Esophagus muscularis mucosa (tissue), 4 donors: ENCODE measurements around the gene USP4. TPM values are rescaled to one million over a fixed set of nuclear protein-coding genes. Genes with fewer than 3 reads are reported as not detected.
"Not testable (repeated sequence)": the region's sequence is repeated elsewhere in the genome, so short reads cannot be mapped to it uniquely, and the experiment has no call there.

Experiments used
- DNase-seq: peaks from one replicate; pipeline ENCODE4 v3.0.0-alpha.2; 2017; ENCODE audit errors: extremely low spot score
- H3K27ac ChIP-seq, 4 donors: fragments of 200-600 bp; sonication (generic); replicated peaks in 1 of 4; 1 replicate in 3 of 4; 2 replicates in 1 of 4; pipeline ENCODE4 v1.5.1; 2016 to 2019; ENCODE audit warnings: mild to moderate bottlenecking in 1 of 4
- H3K27me3 ChIP-seq, 4 donors: fragments of 200-600 bp; sonication (generic); one replicate each; pipeline versions ENCODE4 v1.5.1 to v1.6.0; 2016 to 2019
- H3K36me3 ChIP-seq, 4 donors: fragments of 200-600 bp; sonication (generic); one replicate each; pipeline ENCODE4 v1.5.1; 2016 to 2019
- H3K4me1 ChIP-seq, 4 donors: fragments of 200-600 bp; sonication (generic); one replicate each; pipeline ENCODE4 v1.5.1; 2016 to 2019
- H3K4me3 ChIP-seq, 4 donors: fragments of 200-600 bp; sonication (generic); 1 replicate in 2 of 4; 2 replicates in 2 of 4; pipeline ENCODE4 v1.5.1; 2016 to 2019; ENCODE audit warnings: mild to moderate bottlenecking in 4 of 4, moderate library complexity in 1 of 4
- H3K9me3 ChIP-seq, 4 donors: fragments of 200-600 bp; sonication (generic); 1 replicate in 3 of 4; 2 replicates in 1 of 4; pipeline ENCODE4 v1.5.1; 2016 to 2019
- CTCF ChIP-seq, 3 experiments: fragments of 200-600 bp in 2 of 3; fragments of 450-650 bp in 1 of 3; sonication (generic) in 2 of 3; IDR thresholded peaks; one replicate each; pipeline ENCODE4 v1.5.1; 2017 to 2019; ENCODE audit warnings: antibody characterized with exemption in 3 of 3, mild to moderate bottlenecking in 2 of 3, moderate library complexity in 1 of 3
- EP300 ChIP-seq: sonication (generic); formaldehyde crosslinking; IDR thresholded peaks from one replicate; pipeline ENCODE4 v1.6.1; 2017; ENCODE audit warnings: antibody characterized with exemption
- POLR2A ChIP-seq: fragments of 450-650 bp; IDR thresholded peaks from one replicate; pipeline ENCODE4 v1.6.1; 2017; ENCODE audit warnings: antibody characterized with exemption, moderate library complexity, mild to moderate bottlenecking, low read depth
- POLR2AphosphoS5 ChIP-seq, 2 donors: sonication (generic); formaldehyde crosslinking; IDR thresholded peaks; one replicate each; pipeline ENCODE4 v1.6.1; 2017; ENCODE audit warnings: antibody characterized with exemption in 2 of 2
- WGBS: methylation state at CpG from one replicate; pipeline ENCODE4 v1.1.5; 2018; 5-methylcytosine and 5-hydroxymethylcytosine counted together
- intact Hi-C: fragments of 100-400 bp; cut with DNase I; formaldehyde crosslinking; loops from one replicate; pipeline ENCODE4 v1.15.1; 2023
- total RNA-seq, 4 donors: library from RNA; depleted of rRNA; stranded (reverse); fragments of >200 nt; gene quantifications; one replicate each; pipeline versions ENCODE4 v1.1.0 to v1.2.1, GENCODE V29; 2016

USP4 gene
- total RNA-seq, 4 donors from 2014 or later: 17.9 to 35.7 (median 24.3) TPM

GRCh38 chr3:49352281-49352680, 12.4 kb upstream of the USP4 start:
- H3K9me3 ChIP-seq: no peaks in the 10 kb centered on the region
- peaks cover 0 to 20% (median 2%) of the 10 kb centered on the region in 4 donors for H3K36me3 ChIP-seq
- H3K4me1 ChIP-seq: peaks cover 19 to 41% (median 38%) of the 10 kb centered on the region in 4 donors
- H3K27ac ChIP-seq: peak overlapping the region; percentile 38 to 66 (median 58)
- H3K27me3 ChIP-seq: no peaks in the 10 kb centered on the region
- DNase-seq: no peak
- no peak overlapping the region for H3K4me3 ChIP-seq
- 68% methylated on average over 2 of the region's 2 CpGs for WGBS
- TF ChIP-seq POLR2AphosphoS5 (IDR thresholded peaks at IDR 0.05) (no peak), CTCF (IDR thresholded peaks at IDR 0.05) (no peak)
- intact Hi-C loops: no loop called here

GRCh38 chr3:49351521-49352011, 11.7 kb upstream of the USP4 start:
- Histone ChIP-seq H3K36me3 (peaks cover 0 to 14% (median 2%) of the 10 kb centered on the region in 4 donors), H3K4me1 (peaks cover 12 to 39% (median 31%) of the 10 kb centered on the region in 4 donors), H3K27me3 (no peaks in the 10 kb centered on the region), H3K4me3 (no peak overlapping the region), H3K9me3 (no peaks in the 10 kb centered on the region), H3K27ac (peak overlapping the region; percentile 38 to 66 (median 58))
- WGBS: 67% methylated on average over 1 of the region's 1 CpG
- DNase-seq: no peak
- intact Hi-C loops: no loop called here
- TF ChIP-seq POLR2A (no peak), POLR2AphosphoS5 (IDR thresholded peaks at IDR 0.05) (no peak), CTCF (IDR thresholded peaks at IDR 0.05) (no peak), EP300 (no peak)

- DNase-seq: no peak
- H3K36me3 ChIP-seq: no peaks in the 10 kb centered on the region
- 53% methylated on average over 3 of the region's 3 CpGs for WGBS
- H3K9me3 ChIP-seq: no peaks in the 10 kb centered on the region
- no peak overlapping the region for H3K27ac ChIP-seq
- H3K4me1 ChIP-seq: peaks cover 7 to 26% (median 17%) of the 10 kb centered on the region in 4 donors
- H3K4me3 ChIP-seq: no peak overlapping the region
- intact Hi-C loops: no loop called here
- TF ChIP-seq POLR2AphosphoS5 (IDR thresholded peaks at IDR 0.05): no peak
- TF ChIP-seq CTCF (IDR thresholded peaks at IDR 0.05): no peak
- TF ChIP-seq EP300: no peak
- no peak for TF ChIP-seq POLR2A
- no peaks in the 10 kb centered on the region for H3K27me3 ChIP-seq
Observed at GRCh38 chr3:49349348-49350114, 9.7 kb upstream of the USP4 start.

- H3K9me3 ChIP-seq, H3K36me3 ChIP-seq, intact Hi-C loops, H3K27ac ChIP-seq, H3K4me3 ChIP-seq, H3K27me3 ChIP-seq, DNase-seq: not testable (repeated sequence)
- 92% methylated on average over 12 of the region's 12 CpGs for WGBS
- H3K4me1 ChIP-seq: peaks cover 13 to 29% (median 18%) of the 10 kb centered on the region in 4 donors
Observed at GRCh38 chr3:49348361-49348760, 8.5 kb upstream of the USP4 start.

GRCh38 chr3:49346797-49347251, 7.0 kb upstream of the USP4 start:
- WGBS: 80% methylated on average over 6 of the region's 6 CpGs
- DNase-seq: no peak
- Histone ChIP-seq H3K4me3 (no peak overlapping the region), H3K9me3 (no peaks in the 10 kb centered on the region), H3K27me3 (no peaks in the 10 kb centered on the region), H3K4me1 (peaks cover 6 to 24% (median 15%) of the 10 kb centered on the region in 4 donors), H3K27ac (peak overlapping the region; percentile 17 to 72 (median 48)), H3K36me3 (no peaks in the 10 kb centered on the region)
- TF ChIP-seq CTCF (IDR thresholded peaks at IDR 0.05): no peak
- intact Hi-C loops: no loop called here
